B cell (primary cell): ENCODE measurements around the gene IFI35. TPM values are rescaled to one million over a fixed set of nuclear protein-coding genes. Genes with fewer than 3 reads are reported as not detected.

Source experiments
- ATAC-seq: fragments of 200-7000 bp; cut with Tn5 transposase; one replicate; pipeline ENCODE4 v1.10.0; 2021; ENCODE audit warnings: low read depth, mild to moderate bottlenecking, moderate number of reproducible peaks, moderate library complexity
- CTCF ChIA-PET: fragments of 350-600 bp; sonication (Branson Sonifier 250); formaldehyde crosslinking; loops from one replicate; lab custom pipeline; 2021; ENCODE audit warnings: antibody characterized with exemption, inconsistent platforms; lab: Charles Lee
- POLR2A ChIA-PET: fragments of 350-600 bp; sonication (Branson Sonifier 250); formaldehyde crosslinking; loops from one replicate; lab custom pipeline; 2021; ENCODE audit warnings: antibody characterized with exemption; lab: Charles Lee
- DNase-seq: peaks from one replicate; pipeline ENCODE4 v3.0.0; 2013
- H2AFZ ChIP-seq: 2 replicates; pipeline ENCODE4 v1.6.1; 2012; ENCODE audit warnings: mild to moderate bottlenecking, low read depth, low read length; ENCODE audit not compliant: insufficient read depth, poor library complexity, severe bottlenecking
- H3K27ac ChIP-seq, 2 donors: 1 replicate in 1 of 2; 2 replicates in 1 of 2; pipeline ENCODE4 v1.5.1; 2012 to 2013; ENCODE audit warnings: low read length in 2 of 2, mild to moderate bottlenecking in 2 of 2, moderate library complexity in 1 of 2
- H3K27me3 ChIP-seq, 4 experiments: fragments of 200-600 bp in 1 of 4; sonication (generic) in 1 of 4; replicated peaks in 1 of 4; 1 replicate in 2 of 4; 2 replicates in 2 of 4; pipeline versions ENCODE4 v1.6.1 to v1.7.0; 2013 to 2016; ENCODE audit warnings: low read length in 3 of 4, mild to moderate bottlenecking in 2 of 4, mixed read lengths in 1 of 4, moderate library complexity in 1 of 4; ENCODE audit not compliant: insufficient read depth in 4 of 4, control insufficient read depth in 3 of 4; ENCODE audit errors: control extremely low read depth in 1 of 4
- H3K36me3 ChIP-seq, 2 experiments: replicated peaks in 1 of 2; 1 replicate in 1 of 2; 2 replicates in 1 of 2; pipeline versions ENCODE4 v1.6.1 to v1.7.1; 2013; ENCODE audit warnings: low read length in 1 of 2; ENCODE audit not compliant: insufficient read depth in 2 of 2, control insufficient read depth in 1 of 2; ENCODE audit errors: control extremely low read depth in 1 of 2, extremely low read depth in 1 of 2
- H3K4me1 ChIP-seq, 2 donors: fragments of 200-600 bp in 1 of 2; sonication (generic) in 1 of 2; 1 replicate in 1 of 2; 2 replicates in 1 of 2; pipeline versions ENCODE4 v1.5.1 to v1.6.1; 2013 to 2017; ENCODE audit warnings: low read length in 2 of 2; ENCODE audit not compliant: control insufficient read depth in 2 of 2, insufficient read depth in 2 of 2
- H3K4me2 ChIP-seq: replicated peaks from 2 replicates; pipeline ENCODE3; 2012; ENCODE audit warnings: mild to moderate bottlenecking, low read depth, low read length; ENCODE audit not compliant: poor library complexity, severe bottlenecking
- H3K4me3 ChIP-seq, 5 experiments: fragments of 200-600 bp in 1 of 5; sonication (generic) in 1 of 5; 1 replicate in 3 of 5; 2 replicates in 2 of 5; pipeline versions ENCODE4 v1.5.1 to v1.7.0; 2011 to 2016; ENCODE audit warnings: low read length in 4 of 5, mild to moderate bottlenecking in 4 of 5, low read depth in 2 of 5, control low read depth in 1 of 5, moderate library complexity in 1 of 5; ENCODE audit not compliant: insufficient read depth in 1 of 5; ENCODE audit errors: control extremely low read depth in 1 of 5, extremely low read depth in 1 of 5
- H3K79me2 ChIP-seq: fragments of 200-600 bp; sonication (generic); one replicate; pipeline ENCODE4 v1.6.0; 2016; ENCODE audit warnings: low read length; ENCODE audit not compliant: control insufficient read depth, insufficient read depth
- H3K9ac ChIP-seq: fragments of 200-600 bp; sonication (generic); 2 replicates; pipeline ENCODE4 v1.6.1; 2017; ENCODE audit warnings: mild to moderate bottlenecking, low read length, moderate library complexity
- H3K9me3 ChIP-seq, 3 donors: one replicate each; pipeline versions ENCODE4 v1.6.1 to v1.7.1; 2013; ENCODE audit warnings: low read length in 2 of 3; ENCODE audit not compliant: control insufficient read depth in 2 of 3, insufficient read depth in 1 of 3; ENCODE audit errors: control extremely low read depth in 1 of 3
- H4K20me1 ChIP-seq: 2 replicates; pipeline ENCODE4 v1.6.0; 2012; ENCODE audit warnings: mild to moderate bottlenecking, low read length; ENCODE audit not compliant: insufficient read depth, control insufficient read depth, poor library complexity, severe bottlenecking
- H3K27ac Mint-ChIP-seq: one replicate; pipeline ENCODE4 v1.8.0; 2021; ENCODE audit warnings: mixed read lengths
- H3K27me3 Mint-ChIP-seq: one replicate; pipeline ENCODE4 v1.8.0; 2021; ENCODE audit warnings: mixed read lengths
- H3K4me1 Mint-ChIP-seq: one replicate; pipeline ENCODE4 v1.8.0; 2021; ENCODE audit warnings: mixed read lengths
- H3K4me3 Mint-ChIP-seq: one replicate; pipeline ENCODE4 v1.8.0; 2021; ENCODE audit warnings: mixed read lengths
- H3K9me3 Mint-ChIP-seq: one replicate; pipeline ENCODE4 v1.8.0; 2022; ENCODE audit warnings: mixed read lengths; ENCODE audit not compliant: insufficient read depth
- EZH2 ChIP-seq: IDR thresholded peaks from 2 replicates; pipeline ENCODE4 v1.6.1; 2012; ENCODE audit warnings: borderline replicate concordance, low read depth, mild to moderate bottlenecking, moderate library complexity, low read length; ENCODE audit not compliant: insufficient read depth, poor library complexity, severe bottlenecking
- WGBS: methylation state at CpG from one replicate; pipeline ENCODE4 v1.1.5; 2013; ENCODE audit warnings: missing lambda C conversion rate; ENCODE audit not compliant: insufficient coverage; 5-methylcytosine and 5-hydroxymethylcytosine counted together
- intact Hi-C: fragments of 100-400 bp; cut with micrococcal nuclease; formaldehyde crosslinking; loops from one replicate; pipeline ENCODE4 v1.10.0; 2022
- polyA minus RNA-seq: library from RNA; depleted of rRNA, polyadenylated mRNA; stranded (reverse); fragments of >200 nt; gene quantifications from 2 replicates; pipeline ENCODE4 v1.2.3, GENCODE V29; 2012
- polyA plus RNA-seq: library from polyadenylated mRNA; depleted of rRNA; stranded (reverse); fragments of >200 nt; gene quantifications from 2 replicates; pipeline ENCODE4 v1.2.3, GENCODE V29; 2012
- total RNA-seq, 2 donors: library from RNA; stranded (reverse); fragments of 120-200 nt in 1 of 2; gene quantifications; 1 replicate in 1 of 2; 2 replicates in 1 of 2; pipeline versions ENCODE4 v1.2.3 to v1.2.4, GENCODE V29; 2013 to 2022
- TF ChIP-seq, protein P1 (sequence below): fragments of 200-600 bp; IDR thresholded peaks from one replicate; pipeline ENCODE4 v1.8.0; 2022; ENCODE audit warnings: antibody characterized with exemption, mild to moderate bottlenecking

The IFI35 gene
- total RNA-seq (34.7 and 37.2 TPM in 2 replicates), polyA plus RNA-seq (42.2 and 42.6 TPM in 2 replicates), polyA minus RNA-seq (19.5 and 28.6 TPM in 2 replicates)
- total RNA-seq (2013) = 42.9 TPM

- WGBS = 15% methylated on average over 13 of the region's 18 CpGs
- H2AFZ ChIP-seq = peak within 1 kb of the TSS; percentile 90
These were observed at the start of gene IFI35 for GRCh38 chr17:43006639-43007551. TSS of gene IFI35 (plus strand) at chr17:43006784. CDS start at chr17:43006948, 164 bp downstream.

More at GRCh38 chr17:43006639-43007551, at the start of gene IFI35:
- TF ChIP-seq, protein P1, sequence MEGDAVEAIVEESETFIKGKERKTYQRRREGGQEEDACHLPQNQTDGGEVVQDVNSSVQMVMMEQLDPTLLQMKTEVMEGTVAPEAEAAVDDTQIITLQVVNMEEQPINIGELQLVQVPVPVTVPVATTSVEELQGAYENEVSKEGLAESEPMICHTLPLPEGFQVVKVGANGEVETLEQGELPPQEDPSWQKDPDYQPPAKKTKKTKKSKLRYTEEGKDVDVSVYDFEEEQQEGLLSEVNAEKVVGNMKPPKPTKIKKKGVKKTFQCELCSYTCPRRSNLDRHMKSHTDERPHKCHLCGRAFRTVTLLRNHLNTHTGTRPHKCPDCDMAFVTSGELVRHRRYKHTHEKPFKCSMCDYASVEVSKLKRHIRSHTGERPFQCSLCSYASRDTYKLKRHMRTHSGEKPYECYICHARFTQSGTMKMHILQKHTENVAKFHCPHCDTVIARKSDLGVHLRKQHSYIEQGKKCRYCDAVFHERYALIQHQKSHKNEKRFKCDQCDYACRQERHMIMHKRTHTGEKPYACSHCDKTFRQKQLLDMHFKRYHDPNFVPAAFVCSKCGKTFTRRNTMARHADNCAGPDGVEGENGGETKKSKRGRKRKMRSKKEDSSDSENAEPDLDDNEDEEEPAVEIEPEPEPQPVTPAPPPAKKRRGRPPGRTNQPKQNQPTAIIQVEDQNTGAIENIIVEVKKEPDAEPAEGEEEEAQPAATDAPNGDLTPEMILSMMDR = peak; percentile 64
- no peak for TF ChIP-seq EZH2
- ATAC-seq (peak; percentile 99), DNase-seq (peak; percentile 89)
- Histone ChIP-seq H3K79me2 (peaks cover 37% of the 10 kb centered on the region), H3K36me3 (peaks cover 0 to 32% of the 10 kb centered on the region in 2 experiments), H3K4me1 (peaks cover 8 to 13% of the 10 kb centered on the region in 2 donors), H3K27ac (peak within 1 kb of the TSS; percentile 83 to 93), H3K27me3 (no peaks in the 10 kb centered on the region), H3K9ac (peak within 1 kb of the TSS; percentile 85), H3K4me3 (peak within 1 kb of the TSS; percentile 73 to 91 (median 82)), H3K9me3 (no peaks in the 10 kb centered on the region), H3K4me2 (peak within 1 kb of the TSS; percentile 86), H4K20me1 (no peaks in the 10 kb centered on the region)
- Mint-ChIP-seq H3K4me3 (peak within 1 kb of the TSS; percentile 100), H3K27ac (peak within 1 kb of the TSS; percentile 100), H3K4me1 (peaks cover 16% of the 10 kb centered on the region), H3K27me3 (no peaks in the 10 kb centered on the region), H3K9me3 (no peaks in the 10 kb centered on the region)
- intact Hi-C loops = loop anchor here (1.0 to 2.0 kb wide), 7 partner anchors 9 to 381 kb away; partner anchors contain the start of genes BRCA1, RPL27 and TMEM106A
- CTCF ChIA-PET = interaction anchor here (0.6 to 3.1 kb wide), 13 partner anchors 9 to 477 kb away, joined by 3 to 28 read pairs (median 4); partner anchors contain the start of genes DHX8, RND2 and RPL27
- POLR2A ChIA-PET = interaction anchor here (0.7 to 2.2 kb wide), 6 partner anchors 9 to 477 kb away, joined by 3 to 13 read pairs (median 3); partner anchors contain the start of genes DHX8 and RPL27
